ENCODE measurements around the gene FZR1. TPM values are rescaled to one million over a fixed set of nuclear protein-coding genes. Genes with fewer than 3 reads are reported as not detected.

Gene FZR1
- total RNA-seq = 10 to 100 TPM; 15.8 to 33.6 (median 23.0) TPM

GRCh38 chr19:3505598-3506383, at the start of gene FZR1:
Gene FZR1 (plus strand): TSS chr19:3506311. CDS start chr19:3522990, 16,679 bp downstream.
- 3 to 70% (median 15%) methylated on average over 2 to 6 of the region's 79 CpGs; no CpG with 5 or more reads in 4 of the 10 experiments for WGBS, 10 experiments
- H3K4me3 ChIP-seq = peak within 1 kb of the TSS; percentile 68 to 92 (median 80)
- peak; percentile 86 to 96 (median 90) for ATAC-seq (replicated peaks in 6 of 8)
- H3K27ac ChIP-seq = peak within 1 kb of the TSS; percentile 86 to 94
- peaks cover 14 to 20% of the 10 kb centered on the region in 2 donors for H3K4me1 ChIP-seq (replicated peaks in 1 of 2)
- in situ Hi-C loops (cut with MboI; ENCODE audit: low pct_unique_long_range_greater_than_20kb in 2 of 9, low sequenced_read_pairs in 9 of 9, unreplicated experiment in 9 of 9) = no loop called here

DNA sequence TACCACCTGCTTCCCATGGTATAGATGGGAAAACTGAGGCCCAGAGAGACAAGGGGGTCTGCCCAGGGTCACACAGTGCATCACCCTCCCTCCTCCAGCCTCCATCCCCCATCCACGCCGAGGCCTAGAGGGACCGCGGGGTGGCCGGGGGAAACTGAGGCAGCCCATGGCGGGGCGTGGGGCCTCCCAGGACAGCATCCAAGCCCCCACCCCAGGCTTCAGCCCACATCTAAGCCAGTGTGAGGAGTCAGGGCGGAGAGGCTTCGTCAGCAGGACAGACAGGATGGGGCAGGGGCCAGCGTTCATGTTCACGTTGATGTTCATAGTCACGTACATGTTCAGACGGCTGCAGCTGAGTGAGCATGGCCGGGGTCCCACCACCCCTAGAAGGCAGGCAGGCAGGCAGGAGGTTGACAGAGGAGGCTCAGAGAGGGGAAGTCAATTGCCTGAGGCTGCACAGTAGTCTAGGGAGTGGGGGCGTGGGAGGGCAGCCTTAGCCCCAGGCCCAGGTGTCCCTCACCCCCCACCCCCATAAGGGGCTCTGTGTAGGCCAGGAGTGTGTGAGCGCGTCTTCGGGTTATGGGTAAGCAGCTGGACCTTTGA, 49.1 kb upstream of the FZR1 start:
- in situ Hi-C loops (cut with MboI; ENCODE audit: low pct_unique_long_range_greater_than_20kb in 2 of 9, low sequenced_read_pairs in 9 of 9, unreplicated experiment in 9 of 9) = loop anchor here in 2 of 9 experiments (25.0 kb wide), 1 partner anchor 120 kb away; no protein-coding TSS in a partner anchor
- WGBS, 10 experiments = 60% methylated on average over 1 of the region's 18 CpGs; no CpG with 5 or more reads in 9 of the 10 experiments
- Histone ChIP-seq H3K27ac (no peak overlapping the region), H3K4me3 (no peak overlapping the region), H3K4me1 (replicated peaks in 1 of 2) (peaks cover 26 to 35% of the 10 kb centered on the region in 2 donors)
- no peak for ATAC-seq (replicated peaks in 6 of 8)

DNA sequence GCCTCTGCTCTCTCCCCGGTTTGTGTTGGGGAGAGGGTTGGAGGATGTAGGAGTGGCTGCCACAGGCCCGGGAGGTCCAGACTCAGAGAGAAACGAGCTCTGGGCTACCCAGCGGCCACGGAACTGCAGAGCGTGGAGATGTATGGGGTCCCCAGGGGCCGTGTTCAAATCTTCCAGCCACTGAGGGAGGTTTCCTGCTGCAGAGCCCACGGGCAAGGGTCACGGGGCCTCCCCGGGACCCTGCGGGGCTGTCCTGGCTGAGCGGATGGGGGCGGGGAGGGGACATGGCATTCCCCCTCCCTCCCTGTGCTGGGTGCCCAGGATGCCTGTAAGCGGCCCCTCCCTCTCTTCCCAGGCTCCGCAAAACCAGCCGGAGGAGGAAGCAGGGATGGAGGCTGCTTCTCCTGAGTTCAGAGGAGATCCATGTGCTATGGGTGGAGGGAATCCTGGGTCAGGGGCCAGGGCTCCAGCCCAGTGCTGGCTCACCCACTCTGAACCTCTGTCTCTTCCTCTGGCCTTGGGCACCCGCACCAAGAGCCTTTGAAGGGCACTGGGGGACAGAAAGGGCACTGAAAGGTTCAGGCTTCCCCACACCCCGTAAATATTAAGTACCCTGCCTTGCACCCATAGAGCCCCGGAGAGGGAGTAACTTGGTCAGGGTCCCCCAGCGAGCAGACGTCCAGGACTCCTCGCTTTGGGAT, 48.4 kb upstream of the FZR1 start:
- H3K4me1 ChIP-seq (replicated peaks in 1 of 2) = peaks cover 26 to 35% of the 10 kb centered on the region in 2 donors

DNA sequence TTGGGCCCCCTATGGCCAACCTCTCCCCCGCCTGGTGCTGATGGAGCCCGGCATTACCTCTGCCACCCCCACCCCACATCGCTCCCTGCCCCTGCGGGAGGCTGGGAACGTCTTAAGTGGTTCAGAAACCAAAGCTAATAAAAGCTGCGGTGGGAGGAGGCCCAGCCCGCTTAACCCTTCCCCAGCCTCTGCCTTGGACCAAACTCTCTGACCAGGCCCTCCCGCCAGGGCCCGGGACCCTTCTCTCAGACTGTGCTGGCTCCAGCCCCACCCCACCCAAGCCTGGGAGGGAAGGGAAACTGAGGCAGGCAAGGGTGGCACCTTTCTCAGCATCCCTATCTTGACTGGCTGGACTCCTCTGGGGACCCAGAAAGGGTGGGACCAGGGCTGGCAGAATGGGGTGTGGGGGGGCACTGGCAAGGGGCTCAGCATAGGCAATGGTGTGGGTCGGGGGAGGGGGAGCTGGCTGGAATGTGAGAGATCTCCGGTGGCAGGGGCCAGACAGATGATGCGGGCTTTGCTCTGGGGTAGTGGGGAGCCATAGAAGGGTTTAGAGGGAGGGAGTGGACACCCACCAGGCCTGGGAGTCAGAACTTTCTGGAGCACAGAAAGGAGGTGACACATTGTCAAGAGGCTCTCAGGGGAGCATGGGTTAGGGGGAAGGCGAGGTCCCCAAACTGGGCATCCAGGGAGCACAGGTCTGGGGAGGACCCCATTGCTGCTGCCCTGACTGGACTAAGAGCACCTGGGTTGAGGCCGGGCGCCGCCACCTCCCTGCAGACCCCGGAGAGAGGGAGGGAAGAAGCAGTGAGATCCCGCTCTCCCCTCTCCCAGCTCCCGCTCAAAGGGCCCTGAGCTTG, 47.7 kb upstream of the FZR1 start:
- ATAC-seq (replicated peaks in 6 of 8) = peak in 2 of 8 experiments; percentile 0 to 1
- WGBS, 10 experiments = 58 to 80% methylated on average over 1 to 2 of the region's 19 CpGs; no CpG with 5 or more reads in 8 of the 10 experiments
- in situ Hi-C loops (cut with MboI; ENCODE audit: low pct_unique_long_range_greater_than_20kb in 2 of 9, low sequenced_read_pairs in 9 of 9, unreplicated experiment in 9 of 9) = loop anchor here in 2 of 9 experiments (25.0 kb wide), 1 partner anchor 121 kb away; no protein-coding TSS in a partner anchor
- Histone ChIP-seq H3K4me3 (no peak overlapping the region), H3K27ac (no peak overlapping the region), H3K4me1 (replicated peaks in 1 of 2) (peaks cover 33 to 35% of the 10 kb centered on the region in 2 donors)

More for the DNA sequence above, 48.4 kb upstream of the FZR1 start:
- 0 to 33% methylated on average over 1 to 6 of the region's 22 CpGs; no CpG with 5 or more reads in 8 of the 10 experiments for WGBS, 10 experiments
- H3K4me3 ChIP-seq = no peak overlapping the region
- no peak overlapping the region for H3K27ac ChIP-seq
- in situ Hi-C loops (cut with MboI; ENCODE audit: low pct_unique_long_range_greater_than_20kb in 2 of 9, low sequenced_read_pairs in 9 of 9, unreplicated experiment in 9 of 9) = loop anchor here in 2 of 9 experiments (25.0 kb wide), 1 partner anchor 120 kb away; no protein-coding TSS in a partner anchor
- peak in 5 of 8 experiments; percentile 2 to 9 (median 5) for ATAC-seq (replicated peaks in 6 of 8)

GRCh38 chr19:3459089-3459881, 46.8 kb upstream of the FZR1 start:
- no peak overlapping the region for H3K27ac ChIP-seq
- in situ Hi-C loops (cut with MboI; ENCODE audit: low pct_unique_long_range_greater_than_20kb in 2 of 9, low sequenced_read_pairs in 9 of 9, unreplicated experiment in 9 of 9) = loop anchor here in 2 of 9 experiments (25.0 kb wide), 1 partner anchor 122 kb away; no protein-coding TSS in a partner anchor
- H3K4me1 ChIP-seq (replicated peaks in 1 of 2) = peaks cover 35 to 41% of the 10 kb centered on the region in 2 donors
- 7 to 20% methylated on average over 1 to 2 of the region's 26 CpGs; no CpG with 5 or more reads in 8 of the 10 experiments for WGBS, 10 experiments
- ATAC-seq (replicated peaks in 6 of 8) = peak; percentile 42 to 77 (median 69)
- no peak overlapping the region for H3K4me3 ChIP-seq

- H3K4me1 ChIP-seq (replicated peaks in 1 of 2) = peaks cover 35 to 41% of the 10 kb centered on the region in 2 donors
Measured at GRCh38 chr19:3459965-3460582, 46.0 kb upstream of the FZR1 start.

GRCh38 chr19:3462991-3463713, 43.0 kb upstream of the FZR1 start:
- WGBS, 10 experiments = 7 to 80% (median 17%) methylated on average over 1 to 21 of the region's 58 CpGs; no CpG with 5 or more reads in 5 of the 10 experiments
- ATAC-seq (replicated peaks in 6 of 8) = peak in 1 of 8 experiments; percentile 11

More at GRCh38 chr19:3459965-3460582, 46.0 kb upstream of the FZR1 start:
- peak in 1 of 8 experiments; percentile 0 for ATAC-seq (replicated peaks in 6 of 8)
- 33 to 100% (median 68%) methylated on average over 1 to 5 of the region's 15 CpGs; no CpG with 5 or more reads in 2 of the 10 experiments for WGBS, 10 experiments
- no peak overlapping the region for H3K4me3 ChIP-seq
- no peak overlapping the region for H3K27ac ChIP-seq
- in situ Hi-C loops (cut with MboI; ENCODE audit: low pct_unique_long_range_greater_than_20kb in 2 of 9, low sequenced_read_pairs in 9 of 9, unreplicated experiment in 9 of 9) = loop anchor here in 2 of 9 experiments (25.0 kb wide), 1 partner anchor 123 kb away; no protein-coding TSS in a partner anchor

GRCh38 chr19:3463714-3464586, 42.2 kb upstream of the FZR1 start:
- no peak overlapping the region for H3K4me3 ChIP-seq

More at GRCh38 chr19:3462991-3463713, 43.0 kb upstream of the FZR1 start:
- Histone ChIP-seq H3K4me3 (no peak overlapping the region), H3K27ac (no peak overlapping the region), H3K4me1 (replicated peaks in 1 of 2) (peaks cover 13 to 31% of the 10 kb centered on the region in 2 donors)
- in situ Hi-C loops (cut with MboI; ENCODE audit: low pct_unique_long_range_greater_than_20kb in 2 of 9, low sequenced_read_pairs in 9 of 9, unreplicated experiment in 9 of 9) = loop anchor here in 2 of 9 experiments (25.0 kb wide), 1 partner anchor 126 kb away; no protein-coding TSS in a partner anchor

DNA sequence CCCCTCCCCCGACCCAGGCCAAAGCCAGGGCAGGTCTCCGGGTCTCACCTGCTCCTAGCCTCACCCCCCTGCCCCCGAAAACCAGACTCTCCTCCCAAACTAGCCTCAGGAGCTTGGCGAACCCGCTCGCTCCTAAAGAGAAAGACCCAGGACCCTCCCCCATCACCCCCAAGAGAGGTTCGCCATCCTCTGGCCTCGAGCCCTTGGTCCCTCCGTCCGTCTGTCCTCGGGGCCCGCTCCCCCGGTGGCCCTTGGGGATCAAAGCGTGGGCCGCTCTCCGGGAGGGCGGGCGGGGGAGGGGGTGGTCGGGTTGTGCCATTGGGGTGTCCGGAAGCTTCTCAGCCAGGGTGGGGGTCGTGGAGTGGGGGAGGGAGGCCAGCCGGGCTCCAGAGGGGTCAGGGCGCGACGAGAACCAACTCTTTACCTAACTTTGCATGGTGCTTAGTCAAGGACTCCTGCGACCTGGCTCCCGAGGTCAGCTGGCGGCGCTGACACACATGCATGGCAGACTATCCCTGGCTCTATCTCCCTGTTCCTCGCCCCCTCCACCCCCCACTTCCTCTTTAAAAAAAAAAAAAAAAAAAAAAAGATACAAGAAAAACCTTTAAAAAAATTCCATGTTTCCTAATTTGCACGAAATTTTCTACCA, 41.4 kb upstream of the FZR1 start:
- in situ Hi-C loops (cut with MboI; ENCODE audit: low pct_unique_long_range_greater_than_20kb in 2 of 9, low sequenced_read_pairs in 9 of 9, unreplicated experiment in 9 of 9) = loop anchor here in 2 of 9 experiments (25.0 kb wide), 1 partner anchor 127 kb away; no protein-coding TSS in a partner anchor
- WGBS, 10 experiments = 0 to 67% (median 19%) methylated on average over 1 to 6 of the region's 31 CpGs
- peaks cover 0 to 16% of the 10 kb centered on the region in 2 donors for H3K4me1 ChIP-seq (replicated peaks in 1 of 2)
- H3K27ac ChIP-seq = no peak overlapping the region
- H3K4me3 ChIP-seq = no peak overlapping the region
- ATAC-seq (replicated peaks in 6 of 8) = no peak

More at GRCh38 chr19:3463714-3464586, 42.2 kb upstream of the FZR1 start:
- in situ Hi-C loops (cut with MboI; ENCODE audit: low pct_unique_long_range_greater_than_20kb in 2 of 9, low sequenced_read_pairs in 9 of 9, unreplicated experiment in 9 of 9) = loop anchor here in 2 of 9 experiments (25.0 kb wide), 1 partner anchor 127 kb away; no protein-coding TSS in a partner anchor
- Histone ChIP-seq H3K27ac (no peak overlapping the region), H3K4me1 (replicated peaks in 1 of 2) (peaks cover 7 to 24% of the 10 kb centered on the region in 2 donors)
- ATAC-seq (replicated peaks in 6 of 8) = no peak
- no CpG with 5 or more reads among the region's 57 CpGs for WGBS, 10 experiments

All from motor neuron (in vitro differentiated cells).